PC-9 (cell line): ENCODE measurements around the gene TPM3.

Source experiments
- EZH2 ChIP-seq: fragments of 200-600 bp; sonication (generic); IDR thresholded peaks from 2 replicates; pipeline ENCODE4 v1.8.0; 2017; ENCODE audit warnings: antibody characterized with exemption, low read depth
- TF ChIP-seq, protein P1 (sequence below): fragments of 200-600 bp; sonication (generic); conservative IDR thresholded peaks from 2 replicates; pipeline ENCODE4 v1.6.1; 2017; ENCODE audit warnings: mixed run types, antibody characterized with exemption, mild to moderate bottlenecking, moderate library complexity

DNA sequence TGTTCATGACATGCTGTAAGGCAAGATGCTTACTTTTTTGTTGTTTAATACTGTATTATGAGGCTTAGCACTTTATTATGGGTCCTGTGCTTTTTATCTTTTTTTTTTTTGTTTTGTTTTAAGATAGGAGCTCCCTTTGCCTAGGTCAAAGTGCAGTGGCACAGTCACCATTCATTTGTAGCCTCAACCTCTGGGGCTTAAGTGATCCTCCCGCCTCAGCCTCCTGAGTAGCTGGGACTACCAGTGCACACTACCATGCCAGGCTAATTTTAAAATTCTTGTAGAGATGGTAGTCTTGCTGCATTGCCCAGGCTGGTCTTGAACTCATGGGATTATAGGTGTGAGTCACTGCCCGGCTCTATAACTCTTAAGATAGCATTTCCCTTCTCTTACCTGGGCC, 33.5 kb upstream of the TPM3 start:
- TF ChIP-seq, protein P1, sequence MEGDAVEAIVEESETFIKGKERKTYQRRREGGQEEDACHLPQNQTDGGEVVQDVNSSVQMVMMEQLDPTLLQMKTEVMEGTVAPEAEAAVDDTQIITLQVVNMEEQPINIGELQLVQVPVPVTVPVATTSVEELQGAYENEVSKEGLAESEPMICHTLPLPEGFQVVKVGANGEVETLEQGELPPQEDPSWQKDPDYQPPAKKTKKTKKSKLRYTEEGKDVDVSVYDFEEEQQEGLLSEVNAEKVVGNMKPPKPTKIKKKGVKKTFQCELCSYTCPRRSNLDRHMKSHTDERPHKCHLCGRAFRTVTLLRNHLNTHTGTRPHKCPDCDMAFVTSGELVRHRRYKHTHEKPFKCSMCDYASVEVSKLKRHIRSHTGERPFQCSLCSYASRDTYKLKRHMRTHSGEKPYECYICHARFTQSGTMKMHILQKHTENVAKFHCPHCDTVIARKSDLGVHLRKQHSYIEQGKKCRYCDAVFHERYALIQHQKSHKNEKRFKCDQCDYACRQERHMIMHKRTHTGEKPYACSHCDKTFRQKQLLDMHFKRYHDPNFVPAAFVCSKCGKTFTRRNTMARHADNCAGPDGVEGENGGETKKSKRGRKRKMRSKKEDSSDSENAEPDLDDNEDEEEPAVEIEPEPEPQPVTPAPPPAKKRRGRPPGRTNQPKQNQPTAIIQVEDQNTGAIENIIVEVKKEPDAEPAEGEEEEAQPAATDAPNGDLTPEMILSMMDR, result no peak
- no peak for TF ChIP-seq EZH2
